Measurements from ENCODE around the gene TECTB.

GRCh38 chr10:112311481-112311880 lies 28.3 kb downstream of the TECTB start:
- TF ChIP-seq, protein P1, sequence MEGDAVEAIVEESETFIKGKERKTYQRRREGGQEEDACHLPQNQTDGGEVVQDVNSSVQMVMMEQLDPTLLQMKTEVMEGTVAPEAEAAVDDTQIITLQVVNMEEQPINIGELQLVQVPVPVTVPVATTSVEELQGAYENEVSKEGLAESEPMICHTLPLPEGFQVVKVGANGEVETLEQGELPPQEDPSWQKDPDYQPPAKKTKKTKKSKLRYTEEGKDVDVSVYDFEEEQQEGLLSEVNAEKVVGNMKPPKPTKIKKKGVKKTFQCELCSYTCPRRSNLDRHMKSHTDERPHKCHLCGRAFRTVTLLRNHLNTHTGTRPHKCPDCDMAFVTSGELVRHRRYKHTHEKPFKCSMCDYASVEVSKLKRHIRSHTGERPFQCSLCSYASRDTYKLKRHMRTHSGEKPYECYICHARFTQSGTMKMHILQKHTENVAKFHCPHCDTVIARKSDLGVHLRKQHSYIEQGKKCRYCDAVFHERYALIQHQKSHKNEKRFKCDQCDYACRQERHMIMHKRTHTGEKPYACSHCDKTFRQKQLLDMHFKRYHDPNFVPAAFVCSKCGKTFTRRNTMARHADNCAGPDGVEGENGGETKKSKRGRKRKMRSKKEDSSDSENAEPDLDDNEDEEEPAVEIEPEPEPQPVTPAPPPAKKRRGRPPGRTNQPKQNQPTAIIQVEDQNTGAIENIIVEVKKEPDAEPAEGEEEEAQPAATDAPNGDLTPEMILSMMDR (IDR thresholded peaks at IDR 0.05; ENCODE audit: low read depth, low read length), result no peak
- no peak for TF ChIP-seq EZH2phosphoT487 (IDR thresholded peaks at IDR 0.05; ENCODE audit: low read depth)

All from OCI-LY3 (cell line).